ENCODE data around the gene PSMB11. TPM values are rescaled to one million over a fixed set of nuclear protein-coding genes. Genes with fewer than 3 reads are reported as not detected.
"Not testable (repeated sequence)": the region's sequence is repeated elsewhere in the genome, so short reads cannot be mapped to it uniquely, and the experiment has no call there.

The PSMB11 gene
- total RNA-seq: not detected in 2 replicates

- DNase-seq (ENCODE audit: low read depth in 2 of 2): no peak
Measured at GRCh38 chr14:23042162-23042965, at the start of gene PSMB11. Gene PSMB11 (plus strand): TSS chr14:23042212. CDS start chr14:23042226, 14 bp downstream.

- no peak for DNase-seq (ENCODE audit: low read depth in 2 of 2)
Measured at GRCh38 chr14:22993517-22993916, 48.5 kb upstream of the PSMB11 start.

GRCh38 chr14:22994762-22995275 lies 47.2 kb upstream of the PSMB11 start:
- DNase-seq (ENCODE audit: low read depth in 2 of 2): peak; percentile 51 to 68

GRCh38 chr14:22995889-22996625 lies 46.0 kb upstream of the PSMB11 start:
- no peak for DNase-seq (ENCODE audit: low read depth in 2 of 2)

- no peak for DNase-seq (ENCODE audit: low read depth in 2 of 2)
Measured at GRCh38 chr14:22996768-22997654, 45.0 kb upstream of the PSMB11 start.

- DNase-seq (ENCODE audit: low read depth in 2 of 2): no peak
Measured at GRCh38 chr14:22997676-22998323, 44.2 kb upstream of the PSMB11 start.

- no peak for DNase-seq (ENCODE audit: low read depth in 2 of 2)
Measured at GRCh38 chr14:22998329-22999012, 43.5 kb upstream of the PSMB11 start.

- no peak for DNase-seq (ENCODE audit: low read depth in 2 of 2)
Measured at GRCh38 chr14:23000860-23001259, 41.2 kb upstream of the PSMB11 start.

- DNase-seq (ENCODE audit: low read depth in 2 of 2): no peak
Measured at GRCh38 chr14:23002592-23002991, 39.4 kb upstream of the PSMB11 start.

GRCh38 chr14:23004274-23004673 lies 37.7 kb upstream of the PSMB11 start:
- DNase-seq (ENCODE audit: low read depth in 2 of 2): not testable (repeated sequence)

GRCh38 chr14:23005451-23006187 lies 36.4 kb upstream of the PSMB11 start:
- peak in 1 of 2 donors; percentile 7 for DNase-seq (ENCODE audit: low read depth in 2 of 2)

- no peak for DNase-seq (ENCODE audit: low read depth in 2 of 2)
Measured at GRCh38 chr14:23006188-23006534, 35.9 kb upstream of the PSMB11 start.

- peak; percentile 97 to 98 for DNase-seq (ENCODE audit: low read depth in 2 of 2)
Measured at GRCh38 chr14:23006544-23007419, 35.2 kb upstream of the PSMB11 start.

- peak in 1 of 2 donors; percentile 48 for DNase-seq (ENCODE audit: low read depth in 2 of 2)
Measured at GRCh38 chr14:23008831-23009230, 33.2 kb upstream of the PSMB11 start.

GRCh38 chr14:23009483-23009938 lies 32.5 kb upstream of the PSMB11 start:
- DNase-seq (ENCODE audit: low read depth in 2 of 2): no peak

GRCh38 chr14:23009939-23010726 lies 31.9 kb upstream of the PSMB11 start, which contains the start of gene C14orf93:
Gene C14orf93 (minus strand): TSS chr14:23010143. CDS start chr14:22999023, 11,120 bp downstream.
- peak; percentile 66 to 74 for DNase-seq (ENCODE audit: low read depth in 2 of 2)

GRCh38 chr14:23013054-23013748 lies 28.8 kb upstream of the PSMB11 start:
- DNase-seq (ENCODE audit: low read depth in 2 of 2): no peak
